Measurements from ENCODE around the gene DHX32. TPM values are rescaled to one million over a fixed set of nuclear protein-coding genes. Genes with fewer than 3 reads are reported as not detected.

Gene DHX32
- total RNA-seq, 1 donor from 2014 or later: 30.2 TPM

GRCh38 chr10:125866421-125867029 lies 14.6 kb downstream of the DHX32 start:
- intact Hi-C loops (cut with DNase I): no loop called here
- DNase-seq (ENCODE audit: extremely low spot score in 2 of 2): no peak
- Histone ChIP-seq H3K27me3 (no peaks in the 10 kb centered on the region), H3K36me3 (peaks cover 0 to 18% of the 10 kb centered on the region in 2 donors), H3K27ac (no peak overlapping the region), H3K4me1 (no peaks in the 10 kb centered on the region), H3K9me3 (no peaks in the 10 kb centered on the region), H3K4me3 (no peak overlapping the region)
- TF ChIP-seq CTCF (IDR thresholded peaks at IDR 0.05): no peak
- no peak for TF ChIP-seq POLR2AphosphoS5 (IDR thresholded peaks at IDR 0.05; ENCODE audit: insufficient read depth in 1 of 2, low read depth in 1 of 2)

GRCh38 chr10:125865120-125865519 lies 16.0 kb downstream of the DHX32 start:
- no peaks in the 10 kb centered on the region for H3K9me3 ChIP-seq
- intact Hi-C loops (cut with DNase I): no loop called here
- no peak overlapping the region for H3K27ac ChIP-seq
- H3K4me1 ChIP-seq: no peaks in the 10 kb centered on the region
- no peaks in the 10 kb centered on the region for H3K27me3 ChIP-seq
- H3K36me3 ChIP-seq: peaks cover 0 to 18% of the 10 kb centered on the region in 2 donors
- H3K4me3 ChIP-seq: no peak overlapping the region
- TF ChIP-seq POLR2A (IDR thresholded peaks at IDR 0.05) (no peak), POLR2AphosphoS5 (IDR thresholded peaks at IDR 0.05; ENCODE audit: insufficient read depth in 1 of 2, low read depth in 1 of 2) (no peak), CTCF (IDR thresholded peaks at IDR 0.05) (no peak)
- DNase-seq (ENCODE audit: extremely low spot score in 2 of 2): no peak

- TF ChIP-seq CTCF (IDR thresholded peaks at IDR 0.05) (no peak), POLR2AphosphoS5 (IDR thresholded peaks at IDR 0.05; ENCODE audit: insufficient read depth in 1 of 2, low read depth in 1 of 2) (no peak), POLR2A (IDR thresholded peaks at IDR 0.05) (no peak)
- intact Hi-C loops (cut with DNase I): no loop called here
- DNase-seq (ENCODE audit: extremely low spot score in 2 of 2): no peak
- Histone ChIP-seq H3K27me3 (no peaks in the 10 kb centered on the region), H3K4me1 (no peaks in the 10 kb centered on the region), H3K36me3 (peaks cover 0 to 18% of the 10 kb centered on the region in 2 donors), H3K9me3 (no peaks in the 10 kb centered on the region), H3K4me3 (no peak overlapping the region), H3K27ac (no peak overlapping the region)
Observed at GRCh38 chr10:125859128-125859817, 21.8 kb downstream of the DHX32 start.

- H3K4me3 ChIP-seq: no peak overlapping the region
- no peak for DNase-seq (ENCODE audit: extremely low spot score in 2 of 2)
- H3K27ac ChIP-seq: no peak overlapping the region
- H3K9me3 ChIP-seq: no peaks in the 10 kb centered on the region
- intact Hi-C loops (cut with DNase I): no loop called here
- H3K4me1 ChIP-seq: no peaks in the 10 kb centered on the region
- peaks cover 0 to 26% of the 10 kb centered on the region in 2 donors for H3K36me3 ChIP-seq
- H3K27me3 ChIP-seq: no peaks in the 10 kb centered on the region
- TF ChIP-seq POLR2A (IDR thresholded peaks at IDR 0.05) (no peak), CTCF (IDR thresholded peaks at IDR 0.05) (no peak), POLR2AphosphoS5 (IDR thresholded peaks at IDR 0.05; ENCODE audit: insufficient read depth in 1 of 2, low read depth in 1 of 2) (no peak)
Observed at GRCh38 chr10:125857185-125857760, 23.8 kb downstream of the DHX32 start.

GRCh38 chr10:125852487-125852886 lies 28.6 kb downstream of the DHX32 start:
- Histone ChIP-seq H3K9me3 (no peaks in the 10 kb centered on the region), H3K27me3 (no peaks in the 10 kb centered on the region), H3K4me3 (no peak overlapping the region), H3K27ac (no peak overlapping the region), H3K4me1 (no peaks in the 10 kb centered on the region), H3K36me3 (peaks cover 0 to 27% of the 10 kb centered on the region in 2 donors)
- TF ChIP-seq POLR2AphosphoS5 (IDR thresholded peaks at IDR 0.05; ENCODE audit: insufficient read depth in 1 of 2, low read depth in 1 of 2) (no peak), POLR2A (IDR thresholded peaks at IDR 0.05) (no peak), CTCF (IDR thresholded peaks at IDR 0.05) (no peak)
- intact Hi-C loops (cut with DNase I): no loop called here
- DNase-seq (ENCODE audit: extremely low spot score in 2 of 2): no peak

All from vagina (tissue), 2 donors.